OCI-LY3 (cell line): ENCODE data around the gene TSPAN9.

Source experiments
- EZH2phosphoT487 ChIP-seq: fragments of 200-600 bp; shearing (Covaris generic); IDR thresholded peaks from 2 replicates; pipeline ENCODE4 v1.6.1; 2018; ENCODE audit warnings: antibody characterized with exemption, mixed run types, low read depth
- TF ChIP-seq, protein P1 (sequence below): fragments of 200-600, 300-600 bp; sonication (generic); IDR thresholded peaks from 2 replicates; pipeline ENCODE4 v1.5.1; 2014; ENCODE audit warnings: antibody characterized with exemption, low read length, low read depth

DNA sequence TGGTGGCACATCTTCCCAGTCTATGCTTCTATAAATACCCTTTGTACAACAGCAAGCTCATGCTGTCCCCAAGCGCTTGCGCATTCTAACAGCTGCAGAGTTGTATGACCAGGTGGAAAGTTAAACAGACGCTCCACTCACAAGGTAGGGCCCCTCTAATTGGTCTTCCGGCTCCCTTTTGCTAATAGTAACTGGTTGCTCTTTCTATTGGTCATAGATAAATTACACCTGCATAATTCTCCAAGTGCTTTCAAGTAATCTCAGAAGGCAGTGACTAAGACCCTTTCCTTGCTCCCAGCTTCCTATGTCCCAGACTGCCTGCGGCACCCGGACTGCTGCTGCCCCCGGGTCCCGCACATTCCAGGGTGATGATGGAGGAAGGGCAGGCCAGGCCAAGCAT lies 6.1 kb upstream of the TSPAN9 start:
- TF ChIP-seq, protein P1, sequence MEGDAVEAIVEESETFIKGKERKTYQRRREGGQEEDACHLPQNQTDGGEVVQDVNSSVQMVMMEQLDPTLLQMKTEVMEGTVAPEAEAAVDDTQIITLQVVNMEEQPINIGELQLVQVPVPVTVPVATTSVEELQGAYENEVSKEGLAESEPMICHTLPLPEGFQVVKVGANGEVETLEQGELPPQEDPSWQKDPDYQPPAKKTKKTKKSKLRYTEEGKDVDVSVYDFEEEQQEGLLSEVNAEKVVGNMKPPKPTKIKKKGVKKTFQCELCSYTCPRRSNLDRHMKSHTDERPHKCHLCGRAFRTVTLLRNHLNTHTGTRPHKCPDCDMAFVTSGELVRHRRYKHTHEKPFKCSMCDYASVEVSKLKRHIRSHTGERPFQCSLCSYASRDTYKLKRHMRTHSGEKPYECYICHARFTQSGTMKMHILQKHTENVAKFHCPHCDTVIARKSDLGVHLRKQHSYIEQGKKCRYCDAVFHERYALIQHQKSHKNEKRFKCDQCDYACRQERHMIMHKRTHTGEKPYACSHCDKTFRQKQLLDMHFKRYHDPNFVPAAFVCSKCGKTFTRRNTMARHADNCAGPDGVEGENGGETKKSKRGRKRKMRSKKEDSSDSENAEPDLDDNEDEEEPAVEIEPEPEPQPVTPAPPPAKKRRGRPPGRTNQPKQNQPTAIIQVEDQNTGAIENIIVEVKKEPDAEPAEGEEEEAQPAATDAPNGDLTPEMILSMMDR, result no peak
- TF ChIP-seq EZH2phosphoT487, result no peak
